ENCODE data around the gene CCDC187. TPM values are rescaled to one million over a fixed set of nuclear protein-coding genes. Genes with fewer than 3 reads are reported as not detected.

The CCDC187 gene
- total RNA-seq, 6 donors from 2014 or later = 0.17 to 22.3 (median 10.0) TPM

DNA sequence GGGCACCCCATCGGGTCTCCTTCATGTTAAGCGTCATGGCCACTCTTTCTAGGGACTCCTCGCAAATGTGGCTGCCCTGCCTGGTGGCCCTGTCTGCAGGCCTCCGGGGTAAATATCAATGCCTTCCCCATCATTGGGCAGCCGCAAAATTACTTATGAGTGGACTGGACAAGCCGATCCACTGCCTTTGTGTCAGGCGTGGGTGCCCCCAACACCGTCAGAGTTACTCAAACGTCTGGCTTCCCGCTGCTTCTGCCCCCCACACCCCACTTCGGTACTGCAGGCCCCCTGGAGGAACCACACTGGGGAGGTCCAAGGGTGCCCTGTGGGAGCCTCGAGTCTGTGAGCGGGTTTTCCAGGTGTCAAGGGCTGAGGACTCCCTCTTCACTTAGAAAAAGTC, 102.7 kb downstream of the CCDC187 start:
- H3K4me3 ChIP-seq = no peak overlapping the region
- peaks cover 2 to 91% (median 58%) of the 10 kb centered on the region in 4 donors for H3K27me3 ChIP-seq
- no peak overlapping the region for H3K27ac ChIP-seq
- DNase-seq (peak in 1 of 2 donors; percentile 15), ATAC-seq (ENCODE audit: low FRiP score in 2 of 2) (no peak)
- no peaks in the 10 kb centered on the region for H3K9me3 ChIP-seq
- 36 to 57% methylated on average over 11 to 13 of the region's 13 CpGs for WGBS, 2 donors
- H3K36me3 ChIP-seq = no peaks in the 10 kb centered on the region
- peaks cover 0 to 32% (median 3%) of the 10 kb centered on the region in 4 donors for H3K4me1 ChIP-seq
- no peak for TF ChIP-seq EP300 (IDR thresholded peaks at IDR 0.05)
- no peak for TF ChIP-seq POLR2AphosphoS5 (IDR thresholded peaks at IDR 0.05)
- TF ChIP-seq POLR2A (IDR thresholded peaks at IDR 0.05) = no peak
- TF ChIP-seq, protein P1, sequence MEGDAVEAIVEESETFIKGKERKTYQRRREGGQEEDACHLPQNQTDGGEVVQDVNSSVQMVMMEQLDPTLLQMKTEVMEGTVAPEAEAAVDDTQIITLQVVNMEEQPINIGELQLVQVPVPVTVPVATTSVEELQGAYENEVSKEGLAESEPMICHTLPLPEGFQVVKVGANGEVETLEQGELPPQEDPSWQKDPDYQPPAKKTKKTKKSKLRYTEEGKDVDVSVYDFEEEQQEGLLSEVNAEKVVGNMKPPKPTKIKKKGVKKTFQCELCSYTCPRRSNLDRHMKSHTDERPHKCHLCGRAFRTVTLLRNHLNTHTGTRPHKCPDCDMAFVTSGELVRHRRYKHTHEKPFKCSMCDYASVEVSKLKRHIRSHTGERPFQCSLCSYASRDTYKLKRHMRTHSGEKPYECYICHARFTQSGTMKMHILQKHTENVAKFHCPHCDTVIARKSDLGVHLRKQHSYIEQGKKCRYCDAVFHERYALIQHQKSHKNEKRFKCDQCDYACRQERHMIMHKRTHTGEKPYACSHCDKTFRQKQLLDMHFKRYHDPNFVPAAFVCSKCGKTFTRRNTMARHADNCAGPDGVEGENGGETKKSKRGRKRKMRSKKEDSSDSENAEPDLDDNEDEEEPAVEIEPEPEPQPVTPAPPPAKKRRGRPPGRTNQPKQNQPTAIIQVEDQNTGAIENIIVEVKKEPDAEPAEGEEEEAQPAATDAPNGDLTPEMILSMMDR (IDR thresholded peaks at IDR 0.05) = no peak

DNA sequence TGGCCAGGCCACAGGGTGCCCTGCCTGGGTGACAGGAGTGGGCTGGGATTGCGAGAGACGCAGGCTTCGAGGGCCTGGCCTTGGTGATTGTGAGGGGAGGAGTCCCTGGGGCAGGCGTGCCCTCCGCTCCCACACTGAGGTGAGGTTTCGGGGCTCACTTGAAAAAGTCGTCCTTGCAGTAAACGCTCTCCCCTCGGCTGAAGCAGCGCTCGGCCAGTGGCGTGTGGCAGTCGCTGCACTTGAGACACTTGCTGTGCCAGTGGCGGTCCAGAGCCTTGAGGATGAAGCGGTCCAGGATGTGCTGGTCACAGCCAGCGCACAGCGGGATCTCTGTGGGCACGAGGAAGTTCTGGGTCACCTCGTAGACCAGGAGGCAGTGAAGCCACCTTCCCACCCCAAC, 103.5 kb downstream of the CCDC187 start:
- WGBS, 2 donors = 66 to 70% methylated on average over 2 to 13 of the region's 19 CpGs
- Histone ChIP-seq H3K4me3 (no peak overlapping the region), H3K27ac (no peak overlapping the region), H3K4me1 (peaks cover 0 to 32% (median 3%) of the 10 kb centered on the region in 4 donors), H3K36me3 (no peaks in the 10 kb centered on the region), H3K27me3 (peaks cover 2 to 97% (median 58%) of the 10 kb centered on the region in 4 donors), H3K9me3 (no peaks in the 10 kb centered on the region)
- DNase-seq = peak in 1 of 2 donors; percentile 70
- ATAC-seq (ENCODE audit: low FRiP score in 2 of 2) = no peak
- TF ChIP-seq POLR2A (IDR thresholded peaks at IDR 0.05) (no peak), POLR2AphosphoS5 (IDR thresholded peaks at IDR 0.05) (no peak), EP300 (IDR thresholded peaks at IDR 0.05) (no peak)
- TF ChIP-seq, protein P1 (IDR thresholded peaks at IDR 0.05) = no peak

Other genes with a start within 250 kb of the CCDC187 start
- 10 to 100 TPM; 16.8 to 38.4 (median 31.3) TPM for gene NACC2, start 208.8 kb downstream of the CCDC187 start, total RNA-seq
- 10 to 100 TPM; 37.6 to 49.6 (median 38.4) TPM for gene TMEM250, start 185.2 kb downstream of the CCDC187 start, total RNA-seq
- under 1 TPM in 1 of 6 donors, not detected in 5; 0.20 TPM for gene LHX3, start 99.0 kb downstream of the CCDC187 start, total RNA-seq
- gene QSOX2, start 58.3 kb downstream of the CCDC187 start, total RNA-seq = 10 to 100 TPM in 3 of 6 donors, 1 to 10 TPM in 3; 6.9 to 14.8 (median 10.1) TPM
- gene GPSM1, start 23.4 kb upstream of the CCDC187 start, total RNA-seq = 10 to 100 TPM; 10.0 to 78.6 (median 24.2) TPM
- 10 to 100 TPM in 5 of 6 donors, 1 to 10 TPM in 1; 5.2 to 35.9 (median 19.4) TPM for gene DNLZ, start 59.6 kb upstream of the CCDC187 start, total RNA-seq
- 10 to 100 TPM in 5 of 6 donors, 1 to 10 TPM in 1; 3.5 to 30.4 (median 16.8) TPM for gene CARD9, start 69.6 kb upstream of the CCDC187 start, total RNA-seq
- gene SNAPC4, start 96.1 kb upstream of the CCDC187 start, total RNA-seq = 10 to 100 TPM in 3 of 6 donors, 1 to 10 TPM in 3; 7.8 to 35.6 (median 13.2) TPM
- gene ENTR1, start 106.5 kb upstream of the CCDC187 start, total RNA-seq = 100 to 1,000 TPM in 1 of 6 donors, 10 to 100 TPM in 5; 29.6 to 128 (median 40.0) TPM
- gene PMPCA, start 106.6 kb upstream of the CCDC187 start, total RNA-seq = 10 to 100 TPM; 30.4 to 48.2 (median 41.0) TPM
- gene INPP5E, start 135.8 kb upstream of the CCDC187 start, total RNA-seq = 10 to 100 TPM in 5 of 6 donors, 1 to 10 TPM in 1; 9.1 to 43.0 (median 14.1) TPM
- gene SEC16A, start 178.9 kb upstream of the CCDC187 start, total RNA-seq = 10 to 100 TPM; 64.1 to 89.1 (median 72.1) TPM
- gene NOTCH1, start 242.0 kb upstream of the CCDC187 start, total RNA-seq = 100 to 1,000 TPM in 4 of 6 donors, 10 to 100 TPM in 2; 49.6 to 175 (median 110) TPM

Measured in upper lobe of left lung (tissue), 6 donors.